ENCODE measurements around the gene RAPGEF5. TPM values are rescaled to one million over a fixed set of nuclear protein-coding genes. Genes with fewer than 3 reads are reported as not detected.

Gene RAPGEF5
- under 1 TPM; 0.66 to 0.99 TPM for total RNA-seq

GRCh38 chr7:22356701-22357310 is at the start of gene RAPGEF5:
RAPGEF5 (minus strand) TSS chr7:22357154; CDS start chr7:22357060, 94 bp downstream.
- no peak for DNase-seq
- peaks cover 2% of the 10 kb centered on the region for H3K9me3 Mint-ChIP-seq (ENCODE audit: low read depth)
- CTCF ChIA-PET = no interaction called here
- H3K4me1 Mint-ChIP-seq = peaks cover 10% of the 10 kb centered on the region
- no peak within 1 kb of the TSS for H3K27ac Mint-ChIP-seq
- ATAC-seq = peak; percentile 77
- H3K27me3 Mint-ChIP-seq = peaks cover 62% of the 10 kb centered on the region
- peaks cover 2% of the 10 kb centered on the region for H3K36me3 Mint-ChIP-seq
- peak within 1 kb of the TSS; percentile 60 for H3K4me3 Mint-ChIP-seq

- peaks cover 3% of the 10 kb centered on the region for H3K36me3 Mint-ChIP-seq
- H3K4me3 Mint-ChIP-seq = no peak overlapping the region
- CTCF ChIA-PET = no interaction called here
- ATAC-seq (no peak), DNase-seq (no peak)
- H3K27me3 Mint-ChIP-seq = peaks cover 11% of the 10 kb centered on the region
- no peak overlapping the region for H3K27ac Mint-ChIP-seq
- peaks cover 18% of the 10 kb centered on the region for H3K4me1 Mint-ChIP-seq
- no peaks in the 10 kb centered on the region for H3K9me3 Mint-ChIP-seq (ENCODE audit: low read depth)
These were observed 49.8 kb upstream of the RAPGEF5 start for GRCh38 chr7:22406715-22407114.

- Mint-ChIP-seq H3K27ac (no peak overlapping the region), H3K4me3 (no peak overlapping the region), H3K27me3 (peaks cover 9% of the 10 kb centered on the region), H3K4me1 (peaks cover 22% of the 10 kb centered on the region), H3K9me3 (ENCODE audit: low read depth) (no peaks in the 10 kb centered on the region), H3K36me3 (peaks cover 3% of the 10 kb centered on the region)
- DNase-seq = no peak
- CTCF ChIA-PET = interaction anchor here (0.7 kb wide), 1 partner anchor 295 kb away, joined by 3 read pairs; no protein-coding TSS in a partner anchor
- no peak for ATAC-seq
These were observed 47.6 kb upstream of the RAPGEF5 start for GRCh38 chr7:22404421-22405023.

DNA sequence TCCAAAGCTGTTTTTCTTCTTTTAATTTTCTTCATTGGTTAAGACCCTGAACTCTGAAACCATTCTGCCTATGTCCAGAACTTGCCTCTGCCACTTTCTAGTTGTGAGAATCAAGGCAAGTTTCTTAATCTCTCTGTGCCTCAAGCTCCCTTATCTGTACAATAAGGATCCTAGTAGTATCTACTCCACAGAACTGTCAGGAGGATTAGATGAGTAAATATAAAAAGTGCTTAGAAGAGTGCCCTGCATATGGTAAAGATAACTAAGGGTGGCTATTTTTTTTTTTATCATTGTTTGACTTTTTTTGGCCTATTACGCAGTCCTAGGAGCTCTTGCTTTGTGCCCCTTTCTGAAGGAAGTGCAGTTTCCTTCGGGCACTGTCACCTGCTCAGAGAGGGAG is 46.4 kb upstream of the RAPGEF5 start:
- CTCF ChIA-PET = no interaction called here

GRCh38 chr7:22402250-22402649 is 45.3 kb upstream of the RAPGEF5 start:
- no peak overlapping the region for H3K4me3 Mint-ChIP-seq
- H3K27ac Mint-ChIP-seq = peak overlapping the region; percentile 51
- peaks cover 3% of the 10 kb centered on the region for H3K36me3 Mint-ChIP-seq
- CTCF ChIA-PET = interaction anchor here (0.8 to 1.8 kb wide), 3 partner anchors 8 to 320 kb away, joined by 3 to 4 read pairs (median 3); no protein-coding TSS in a partner anchor
- no peaks in the 10 kb centered on the region for H3K9me3 Mint-ChIP-seq (ENCODE audit: low read depth)
- peak; percentile 59 for DNase-seq
- H3K27me3 Mint-ChIP-seq = no peaks in the 10 kb centered on the region
- peak; percentile 92 for ATAC-seq
- H3K4me1 Mint-ChIP-seq = peaks cover 22% of the 10 kb centered on the region

More for the DNA sequence above, 46.4 kb upstream of the RAPGEF5 start:
- Mint-ChIP-seq H3K4me3 (no peak overlapping the region), H3K27me3 (peaks cover 5% of the 10 kb centered on the region), H3K9me3 (ENCODE audit: low read depth) (no peaks in the 10 kb centered on the region), H3K36me3 (peaks cover 3% of the 10 kb centered on the region), H3K4me1 (peaks cover 22% of the 10 kb centered on the region), H3K27ac (no peak overlapping the region)
- ATAC-seq (no peak), DNase-seq (no peak)

DNA sequence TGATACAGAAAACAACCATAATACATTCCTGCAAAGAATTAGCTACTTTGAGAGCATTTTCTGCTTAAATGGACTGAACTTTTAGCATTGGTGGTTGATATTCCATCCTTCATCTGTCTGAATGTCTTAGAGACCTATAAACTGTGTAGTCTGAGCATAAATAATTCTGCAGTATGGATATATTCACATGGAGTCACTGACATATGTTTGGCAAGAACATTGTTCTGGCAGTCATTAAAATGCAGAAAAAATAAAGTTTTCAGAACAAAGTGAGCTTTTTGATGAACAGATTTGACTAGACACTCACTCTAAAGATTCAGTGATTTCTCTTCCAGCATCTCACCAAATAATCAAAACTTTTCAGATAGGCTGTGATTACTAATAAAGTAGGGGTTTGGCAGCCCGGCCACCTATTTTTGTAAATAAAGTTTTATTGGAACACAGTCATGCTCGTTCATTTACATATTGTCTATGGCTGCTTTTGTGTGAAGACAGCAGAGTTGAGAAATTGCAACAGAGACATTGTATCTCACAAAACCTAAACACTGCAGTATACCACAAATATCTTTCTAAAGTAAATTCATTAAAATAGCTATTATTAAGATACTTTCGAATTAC is 44.1 kb upstream of the RAPGEF5 start:
- ATAC-seq (no peak), DNase-seq (no peak)
- no peak overlapping the region for H3K4me3 Mint-ChIP-seq
- H3K36me3 Mint-ChIP-seq = peaks cover 3% of the 10 kb centered on the region
- CTCF ChIA-PET = interaction anchor here (1.2 to 1.8 kb wide), 3 partner anchors 9 to 318 kb away, joined by 3 to 4 read pairs (median 3); no protein-coding TSS in a partner anchor
- H3K4me1 Mint-ChIP-seq = peaks cover 22% of the 10 kb centered on the region
- H3K27ac Mint-ChIP-seq = no peak overlapping the region
- peaks cover 5% of the 10 kb centered on the region for H3K27me3 Mint-ChIP-seq
- H3K9me3 Mint-ChIP-seq (ENCODE audit: low read depth) = no peaks in the 10 kb centered on the region

DNA sequence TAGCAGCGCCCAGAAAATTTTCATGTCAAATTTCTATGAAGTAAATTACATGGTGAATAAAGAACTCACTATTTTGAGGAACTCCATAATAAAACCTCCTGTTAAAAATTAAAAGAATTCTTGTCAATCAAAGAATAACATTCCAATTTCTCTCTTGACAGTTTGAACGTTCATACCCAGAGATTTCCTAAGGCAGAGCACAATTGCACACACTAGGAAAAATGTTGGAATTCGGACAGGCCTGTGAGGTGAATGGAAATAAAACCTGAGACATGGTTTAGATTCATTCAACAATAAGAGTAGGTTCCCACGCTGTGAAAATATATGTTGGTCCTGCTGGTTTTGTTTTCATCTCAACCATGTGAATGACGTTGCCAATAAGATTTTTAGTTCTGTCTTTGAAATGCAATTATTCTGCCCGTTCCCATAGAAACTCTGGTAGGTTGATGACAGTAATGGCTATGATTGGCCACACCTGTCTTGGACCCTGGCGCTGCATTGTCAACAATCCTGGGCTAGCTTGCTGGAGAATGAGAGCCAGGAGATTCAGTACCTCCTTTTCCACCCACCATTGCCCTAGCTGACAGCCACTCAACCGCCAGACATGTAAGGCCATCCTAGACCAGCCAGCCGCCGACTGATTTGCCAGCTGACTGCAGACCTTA is 43.3 kb upstream of the RAPGEF5 start:
- Mint-ChIP-seq H3K36me3 (peaks cover 3% of the 10 kb centered on the region), H3K4me1 (peaks cover 22% of the 10 kb centered on the region), H3K4me3 (no peak overlapping the region), H3K27ac (no peak overlapping the region), H3K27me3 (peaks cover 5% of the 10 kb centered on the region), H3K9me3 (ENCODE audit: low read depth) (no peaks in the 10 kb centered on the region)
- ATAC-seq (no peak), DNase-seq (no peak)
- CTCF ChIA-PET = interaction anchor here (1.3 kb wide), 1 partner anchor 290 kb away, joined by 3 read pairs; no protein-coding TSS in a partner anchor

DNA sequence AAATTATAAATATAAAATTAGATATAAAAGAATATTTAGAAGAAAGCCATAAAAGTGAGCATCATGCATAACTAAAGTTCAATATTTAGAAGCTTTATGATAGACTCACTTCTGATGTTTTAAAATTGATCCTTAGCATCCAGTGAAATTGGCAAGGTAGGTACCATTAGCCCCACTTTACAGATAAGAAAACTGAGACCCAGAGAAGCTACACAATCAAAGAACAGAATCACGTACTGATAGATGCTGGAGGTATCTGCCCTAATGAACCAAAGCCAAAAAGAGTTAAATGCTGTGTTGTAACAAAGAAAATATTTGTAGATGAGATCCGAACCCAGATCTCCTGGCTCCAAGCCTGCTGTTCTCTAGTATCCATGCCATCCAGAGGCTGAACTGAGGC is 42.6 kb upstream of the RAPGEF5 start:
- H3K9me3 Mint-ChIP-seq (ENCODE audit: low read depth) = no peaks in the 10 kb centered on the region
- H3K4me3 Mint-ChIP-seq = no peak overlapping the region
- peaks cover 5% of the 10 kb centered on the region for H3K27me3 Mint-ChIP-seq
- peaks cover 22% of the 10 kb centered on the region for H3K4me1 Mint-ChIP-seq
- DNase-seq = no peak
- no peak overlapping the region for H3K27ac Mint-ChIP-seq
- CTCF ChIA-PET = interaction anchor here (1.2 kb wide), 1 partner anchor 290 kb away, joined by 5 read pairs; no protein-coding TSS in a partner anchor
- no peak for ATAC-seq
- H3K36me3 Mint-ChIP-seq = peaks cover 3% of the 10 kb centered on the region

- H3K27me3 Mint-ChIP-seq = peaks cover 5% of the 10 kb centered on the region
- no peak for ATAC-seq
- peaks cover 3% of the 10 kb centered on the region for H3K36me3 Mint-ChIP-seq
- no peak overlapping the region for H3K4me3 Mint-ChIP-seq
- no peaks in the 10 kb centered on the region for H3K9me3 Mint-ChIP-seq (ENCODE audit: low read depth)
- no peak overlapping the region for H3K27ac Mint-ChIP-seq
- peaks cover 22% of the 10 kb centered on the region for H3K4me1 Mint-ChIP-seq
- no peak for DNase-seq
- CTCF ChIA-PET = interaction anchor here (1.2 kb wide), 1 partner anchor 289 kb away, joined by 5 read pairs; no protein-coding TSS in a partner anchor
These were observed 42.1 kb upstream of the RAPGEF5 start for GRCh38 chr7:22399091-22399490.

GRCh38 chr7:22397981-22398380 is 41.0 kb upstream of the RAPGEF5 start:
- H3K9me3 Mint-ChIP-seq (ENCODE audit: low read depth) = no peaks in the 10 kb centered on the region
- peaks cover 15% of the 10 kb centered on the region for H3K4me1 Mint-ChIP-seq
- DNase-seq (no peak), ATAC-seq (no peak)
- no peak overlapping the region for H3K27ac Mint-ChIP-seq
- H3K27me3 Mint-ChIP-seq = peaks cover 8% of the 10 kb centered on the region
- peaks cover 3% of the 10 kb centered on the region for H3K36me3 Mint-ChIP-seq
- no peak overlapping the region for H3K4me3 Mint-ChIP-seq
- CTCF ChIA-PET = no interaction called here

DNA sequence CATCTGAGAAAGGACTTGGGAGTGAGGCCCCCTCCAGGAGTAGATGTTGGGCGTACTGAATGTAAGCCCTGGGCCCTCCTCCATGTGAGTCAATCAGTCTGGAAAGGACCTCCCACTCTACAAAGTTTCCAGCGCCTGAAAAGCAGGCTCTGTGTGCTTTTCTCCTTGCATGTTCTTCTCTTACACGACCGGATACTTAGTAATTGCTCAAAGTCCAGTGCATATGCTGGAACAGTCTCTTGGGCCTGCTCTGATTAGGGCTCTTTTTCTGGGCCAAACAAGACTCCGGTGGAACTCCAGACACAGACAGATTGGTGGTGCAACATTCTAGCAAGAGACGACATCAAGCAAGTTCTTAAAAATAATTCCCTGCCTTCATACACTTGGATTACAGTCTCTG is 38.3 kb upstream of the RAPGEF5 start:
- no peaks in the 10 kb centered on the region for H3K9me3 Mint-ChIP-seq (ENCODE audit: low read depth)
- no peak overlapping the region for H3K4me3 Mint-ChIP-seq
- DNase-seq (no peak), ATAC-seq (no peak)
- CTCF ChIA-PET = no interaction called here
- peaks cover 5% of the 10 kb centered on the region for H3K4me1 Mint-ChIP-seq
- H3K27me3 Mint-ChIP-seq = peaks cover 8% of the 10 kb centered on the region
- H3K36me3 Mint-ChIP-seq = no peaks in the 10 kb centered on the region
- no peak overlapping the region for H3K27ac Mint-ChIP-seq

- Mint-ChIP-seq H3K4me3 (no peak overlapping the region), H3K27ac (no peak overlapping the region), H3K9me3 (ENCODE audit: low read depth) (no peaks in the 10 kb centered on the region), H3K4me1 (peaks cover 5% of the 10 kb centered on the region), H3K27me3 (peaks cover 8% of the 10 kb centered on the region), H3K36me3 (no peaks in the 10 kb centered on the region)
- no peak for ATAC-seq
- DNase-seq = no peak
- CTCF ChIA-PET = no interaction called here
These were observed 37.8 kb upstream of the RAPGEF5 start for GRCh38 chr7:22394739-22395138.

DNA sequence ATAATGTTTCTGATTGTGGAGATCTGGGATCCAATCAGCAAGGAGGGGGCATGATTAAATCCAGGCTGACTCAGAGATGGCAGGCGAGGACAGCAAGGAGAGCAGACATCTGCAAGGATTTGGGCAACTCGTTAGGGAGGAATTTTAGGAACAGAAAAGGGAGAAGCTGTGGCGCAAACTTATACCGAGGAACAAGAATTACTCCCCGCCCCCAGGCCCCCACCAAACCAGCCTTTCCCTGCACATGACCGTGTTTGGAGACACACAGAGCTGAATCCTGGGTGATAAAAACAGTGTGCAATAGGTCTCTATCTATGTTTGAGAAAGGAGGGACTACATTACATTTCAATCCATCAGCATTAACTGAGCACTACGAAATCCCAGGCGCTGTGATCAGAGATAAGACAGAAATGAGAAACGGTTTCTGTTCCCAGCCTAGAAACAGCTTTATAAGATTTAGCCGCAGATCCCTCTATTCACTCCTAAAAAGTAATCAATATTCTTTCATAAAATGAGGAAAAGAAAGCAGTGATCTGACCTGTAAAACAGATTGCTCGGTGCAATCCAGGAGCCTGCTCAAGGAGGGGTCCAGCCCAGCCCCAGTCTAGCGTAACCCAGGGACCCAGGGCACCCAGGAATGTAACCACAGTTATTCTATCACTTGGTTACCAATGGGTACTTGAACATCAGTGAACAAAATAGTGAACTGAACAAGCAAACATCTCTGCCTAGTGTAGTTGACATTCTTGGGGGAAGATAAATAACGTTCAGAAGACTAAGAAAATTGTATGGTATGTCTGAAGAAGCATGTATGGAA is 37.2 kb upstream of the RAPGEF5 start:
- H3K9me3 Mint-ChIP-seq (ENCODE audit: low read depth) = no peaks in the 10 kb centered on the region
- DNase-seq = no peak
- no peak for ATAC-seq
- no peak overlapping the region for H3K4me3 Mint-ChIP-seq
- peaks cover 5% of the 10 kb centered on the region for H3K4me1 Mint-ChIP-seq
- H3K27ac Mint-ChIP-seq = no peak overlapping the region
- CTCF ChIA-PET = no interaction called here
- no peaks in the 10 kb centered on the region for H3K36me3 Mint-ChIP-seq
- H3K27me3 Mint-ChIP-seq = peaks cover 8% of the 10 kb centered on the region

Data from activated CD8-positive, alpha-beta memory T cell treated with anti-CD3 and anti-CD28 coated beads, Interleukin-2, amount 10 ng/mL, durations not matched to agents 7 days and 5 days (primary cell).